Activated CD4-positive, alpha-beta T cell treated with anti-CD3 and anti-CD28 coated beads, Interleukin-2, Interleukin-4, amounts not matched to agents 100 ng/mL and 50 ng/mL, durations not matched to agents 16 hours and 8 hours (primary cell): ENCODE data around the gene FBXL7.

Experiments
- DNase-seq: peaks from one replicate; pipeline ENCODE4 v3.0.0-alpha.2; 2020; ENCODE audit warnings: low spot score

Gene FBXL7

DNA sequence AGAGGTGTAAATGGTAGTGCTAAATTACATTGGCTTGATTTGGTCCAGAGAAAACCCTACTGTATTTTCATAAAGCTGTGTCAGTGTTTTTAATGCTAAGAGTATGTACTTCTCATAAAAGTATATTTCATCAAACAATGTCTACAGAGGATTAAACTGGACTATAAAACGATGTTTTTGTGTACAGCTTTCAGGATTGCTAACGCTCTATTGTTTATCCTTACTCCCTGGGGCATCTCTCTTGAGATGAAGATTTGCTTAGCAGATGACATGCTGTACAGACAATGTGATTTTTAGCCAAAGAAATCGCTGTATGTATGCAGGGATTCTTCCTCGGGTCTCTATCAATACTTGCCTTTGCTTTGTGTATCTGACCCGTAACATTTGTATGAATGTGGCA, 216.0 kb downstream of the FBXL7 start:
- no peak for DNase-seq

DNA sequence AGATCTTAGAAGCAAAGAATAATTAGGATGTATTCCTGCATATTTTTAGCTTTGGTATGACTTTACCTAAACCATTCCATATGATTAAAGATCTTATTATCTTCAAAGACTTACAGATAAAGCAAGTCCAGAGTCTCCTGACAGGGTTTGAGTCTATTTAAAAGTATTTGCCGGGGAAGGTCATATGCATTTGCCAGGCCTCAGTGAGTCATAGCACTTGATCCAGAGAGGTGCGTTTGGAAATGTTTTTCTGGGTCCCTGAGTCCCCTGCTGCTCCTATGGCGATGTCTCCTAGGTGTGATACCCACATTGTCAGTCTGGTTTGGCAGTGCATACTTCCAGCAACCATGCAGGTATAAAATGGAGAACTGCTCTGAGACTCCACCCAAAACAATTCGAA, 217.0 kb downstream of the FBXL7 start:
- DNase-seq: no peak

DNA sequence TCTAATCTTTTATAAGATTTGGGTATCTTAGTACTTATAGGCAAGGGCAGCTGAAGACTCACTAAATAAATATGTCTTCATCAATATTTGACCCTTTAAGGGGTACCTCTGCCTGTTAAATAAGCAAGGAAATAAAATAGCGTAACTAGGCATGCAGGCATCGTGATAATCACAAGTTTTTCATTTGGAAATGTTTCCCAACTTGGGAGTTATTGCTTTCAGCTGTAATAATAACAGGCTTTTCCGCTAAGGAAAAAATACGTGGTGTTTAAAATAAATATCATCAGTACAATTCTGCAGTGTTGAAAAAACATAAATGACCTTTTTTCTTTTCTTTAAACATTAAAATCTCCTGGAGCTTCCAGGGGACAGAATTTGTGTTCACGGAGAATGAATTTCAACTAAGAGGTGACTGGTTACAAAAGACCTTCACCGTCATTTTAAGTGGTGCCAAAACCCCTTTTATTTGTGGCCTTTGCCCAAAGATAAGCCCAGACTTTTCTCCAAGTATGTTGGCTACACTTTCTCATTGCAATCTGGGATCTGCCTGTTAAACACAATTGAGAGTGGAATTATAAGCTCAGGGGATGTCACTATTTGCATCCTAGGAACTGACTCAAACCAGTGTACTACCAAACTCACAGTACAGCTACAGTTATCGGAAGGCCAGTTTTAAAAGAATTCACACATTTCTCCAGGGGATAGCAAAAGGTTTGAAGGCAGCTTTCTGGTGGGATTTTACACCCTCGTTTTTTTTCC, 218.6 kb downstream of the FBXL7 start:
- no peak for DNase-seq

DNA sequence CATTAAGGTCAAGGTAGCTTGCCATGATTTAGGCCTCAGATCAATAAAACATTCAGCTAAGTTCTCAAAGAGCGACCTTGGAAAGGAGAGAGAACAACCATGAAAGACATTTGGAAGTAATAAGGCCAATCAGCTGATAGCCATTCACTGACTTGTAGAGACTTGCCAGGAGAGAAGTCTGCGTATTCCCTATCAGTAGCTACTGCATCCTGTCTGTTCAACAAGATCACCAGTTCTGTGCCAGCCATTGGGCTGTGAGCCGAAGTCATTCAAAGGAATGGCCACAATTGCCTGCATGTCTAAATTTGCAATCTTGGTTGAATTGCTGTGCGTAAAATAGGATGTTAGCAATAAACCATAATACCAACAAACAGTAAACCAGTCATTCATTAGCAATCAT, 219.8 kb downstream of the FBXL7 start:
- no peak for DNase-seq

DNA sequence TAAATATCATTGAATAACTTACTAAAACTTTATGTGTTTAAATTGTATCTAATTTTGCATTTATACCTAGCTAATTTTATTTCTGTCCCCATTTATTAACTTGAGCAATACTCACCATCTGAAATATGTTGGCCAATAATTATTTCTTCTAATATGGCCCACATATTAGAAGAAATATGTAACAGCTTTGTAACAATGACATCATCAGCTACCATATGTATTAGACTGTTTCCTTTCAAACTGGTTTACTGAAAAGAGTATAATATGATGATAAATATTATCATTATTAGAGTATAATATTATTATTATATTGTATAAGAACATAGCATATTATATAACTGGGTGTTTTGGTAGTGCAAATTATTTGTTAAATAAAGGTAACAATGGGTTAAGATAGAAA, 220.5 kb downstream of the FBXL7 start:
- DNase-seq: no peak

DNA sequence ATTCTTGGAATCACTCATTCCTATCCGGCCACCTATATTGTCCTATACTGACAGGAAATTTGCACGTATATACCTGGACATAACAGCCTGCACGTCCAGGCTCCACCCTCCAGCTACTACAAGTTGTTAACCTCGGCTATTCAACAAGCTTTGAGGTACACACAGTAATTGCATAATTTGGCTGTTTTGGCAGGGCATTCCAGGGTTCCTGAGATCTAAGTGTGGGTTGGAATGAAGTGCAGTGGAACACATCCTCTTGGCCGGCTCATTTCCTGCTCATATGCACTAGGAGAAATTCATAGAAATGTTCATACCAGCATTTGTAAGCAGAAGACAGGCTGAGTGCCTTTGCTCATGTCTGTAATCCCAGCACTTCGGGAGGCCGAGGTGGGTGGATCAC, 222.3 kb downstream of the FBXL7 start:
- no peak for DNase-seq

DNA sequence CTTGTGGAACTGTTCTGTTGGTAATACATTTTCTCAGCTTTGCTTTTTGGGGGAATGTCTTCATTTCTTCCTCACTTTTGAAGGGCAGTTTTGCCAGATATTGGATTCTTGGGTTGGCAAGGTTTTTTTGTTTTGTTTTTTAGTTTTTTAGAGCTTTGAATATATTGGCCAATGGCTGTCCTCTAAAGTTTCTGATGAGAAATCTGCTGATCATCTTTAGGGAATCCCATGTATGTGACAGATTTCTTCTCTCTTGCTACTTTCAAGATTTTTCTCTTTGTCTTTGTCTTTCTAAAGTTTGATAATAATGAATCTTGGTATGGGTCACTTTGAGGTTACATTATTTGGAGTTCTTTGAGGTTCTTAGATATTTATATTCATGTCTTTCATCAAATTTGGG, 227.4 kb downstream of the FBXL7 start:
- DNase-seq: no peak

DNA sequence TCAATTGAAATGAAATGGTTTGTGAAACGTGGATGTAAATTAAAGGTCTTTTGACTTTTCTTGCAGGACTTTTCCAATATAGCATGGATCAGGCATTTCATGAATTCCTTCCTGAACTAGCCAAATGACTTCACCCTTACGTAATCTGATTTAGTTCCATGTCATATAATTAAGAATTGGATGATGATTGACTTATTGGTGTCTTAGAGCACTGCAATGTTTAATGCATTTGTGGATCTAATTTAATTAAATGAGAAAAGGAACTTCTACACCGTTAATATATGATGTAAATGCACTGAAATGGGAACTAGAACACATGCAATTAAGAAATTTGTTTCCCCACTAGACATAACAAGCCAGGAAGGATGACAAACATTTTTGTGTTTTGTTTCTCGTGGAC, 228.8 kb downstream of the FBXL7 start:
- no peak for DNase-seq

DNA sequence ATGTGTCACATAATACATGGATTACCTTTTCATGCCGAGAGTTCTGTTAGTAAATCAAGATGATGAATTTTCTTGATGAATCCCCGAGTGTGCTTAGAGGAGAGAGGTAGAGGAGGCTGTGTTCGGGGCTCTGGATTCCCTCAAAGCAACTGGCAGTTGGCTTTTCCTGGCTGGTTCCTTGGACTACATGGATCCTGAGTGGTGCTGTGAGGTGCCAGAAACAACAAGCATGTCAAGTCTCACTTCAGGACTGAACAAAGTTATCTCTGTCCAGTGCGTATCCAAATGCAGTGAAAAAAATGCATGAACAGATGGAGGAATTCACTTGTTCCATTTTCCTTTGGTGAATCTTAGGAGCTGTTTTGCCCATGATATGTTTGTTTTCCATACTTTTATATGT, 231.7 kb downstream of the FBXL7 start:
- DNase-seq: no peak

DNA sequence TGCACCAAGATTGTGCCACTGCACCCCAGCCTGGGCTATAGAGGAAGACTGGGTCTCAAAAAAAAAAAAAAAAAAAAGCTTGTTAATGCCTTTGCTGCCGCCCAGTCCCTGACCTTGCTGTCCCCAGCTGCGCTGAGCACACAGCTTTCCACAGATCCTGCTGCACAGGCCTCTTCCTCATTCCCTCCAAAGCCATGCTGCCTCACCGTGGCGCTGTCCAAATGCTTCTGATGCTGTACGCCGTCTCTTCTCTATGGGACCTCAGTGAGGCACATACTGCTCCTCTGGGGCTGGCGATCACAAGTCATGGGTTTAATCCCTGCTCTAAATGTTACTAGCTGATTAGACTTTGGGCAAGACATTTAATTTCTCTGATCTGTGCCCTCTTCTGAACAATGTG, 234.1 kb downstream of the FBXL7 start:
- DNase-seq: no peak

DNA sequence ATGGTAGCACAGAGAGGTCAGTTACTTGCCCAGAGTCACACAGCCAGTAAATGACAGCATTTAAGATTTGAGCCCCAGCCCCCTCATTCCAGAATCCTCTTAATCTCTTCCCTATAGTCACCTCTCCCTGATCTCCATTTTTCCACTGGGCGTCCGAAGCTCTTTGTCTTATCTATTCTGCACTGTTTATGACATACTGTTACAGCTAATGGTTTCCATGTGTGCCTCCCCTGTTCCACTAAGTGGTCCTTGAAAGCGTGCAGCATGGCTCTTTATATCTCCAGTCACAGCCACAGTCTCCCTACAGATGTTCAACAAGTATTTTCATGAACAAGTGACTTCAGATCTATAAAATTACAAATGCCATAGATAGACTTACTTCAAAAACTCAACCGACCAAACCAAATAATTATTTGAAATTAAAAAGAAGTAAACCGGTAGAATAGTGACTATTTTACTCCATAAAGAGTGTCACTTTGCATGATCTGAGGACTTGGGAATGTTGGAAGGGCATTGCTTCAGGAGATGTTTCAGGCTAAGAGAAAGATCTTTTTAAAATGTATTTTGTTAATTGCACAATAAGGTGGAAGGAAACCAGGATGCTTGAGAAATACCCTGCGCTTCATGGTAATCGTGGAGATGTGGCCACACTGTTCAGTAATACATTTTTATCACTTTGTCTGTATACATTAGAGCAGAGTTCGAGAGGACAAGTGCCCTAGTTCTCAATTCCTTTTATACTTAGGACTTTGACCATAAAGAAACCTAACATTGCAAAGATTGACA, 237.2 kb downstream of the FBXL7 start:
- no peak for DNase-seq

DNA sequence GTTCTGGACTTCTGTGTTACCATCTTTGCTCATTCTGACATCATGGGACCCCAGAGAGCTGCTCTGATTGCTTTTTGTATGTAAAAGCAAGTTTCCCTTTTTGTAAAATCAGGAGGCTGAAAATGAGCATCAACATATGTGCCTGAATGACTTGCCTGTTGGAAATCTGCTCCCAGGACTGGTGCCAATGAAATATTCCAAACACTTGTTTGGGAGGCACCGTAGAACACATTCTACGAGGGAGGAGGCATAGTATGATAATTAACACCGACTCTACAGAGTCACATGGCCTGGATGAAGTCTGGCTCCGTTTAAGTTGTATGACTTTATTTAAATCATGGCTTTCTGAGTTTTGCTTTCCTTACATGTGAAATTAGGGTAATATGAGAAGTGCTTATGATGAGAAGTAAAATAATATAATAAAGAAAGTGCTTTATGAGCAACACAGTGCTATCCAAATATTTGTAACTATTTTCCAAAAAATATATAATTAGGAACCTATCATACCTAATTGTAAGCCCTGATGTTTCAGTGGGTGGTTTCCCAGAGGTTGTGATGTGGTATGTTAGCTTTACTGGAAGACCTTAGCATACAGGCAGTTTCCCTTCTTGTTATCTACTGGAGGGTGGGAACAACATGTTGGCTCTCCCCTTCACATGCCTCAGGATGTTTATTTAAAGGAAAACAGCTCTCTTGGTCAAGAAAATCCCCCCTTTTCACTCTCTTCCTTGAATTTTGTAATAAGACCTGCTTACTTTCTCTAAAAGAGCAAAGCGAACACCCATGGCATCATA, 238.1 kb downstream of the FBXL7 start:
- DNase-seq: no peak

DNA sequence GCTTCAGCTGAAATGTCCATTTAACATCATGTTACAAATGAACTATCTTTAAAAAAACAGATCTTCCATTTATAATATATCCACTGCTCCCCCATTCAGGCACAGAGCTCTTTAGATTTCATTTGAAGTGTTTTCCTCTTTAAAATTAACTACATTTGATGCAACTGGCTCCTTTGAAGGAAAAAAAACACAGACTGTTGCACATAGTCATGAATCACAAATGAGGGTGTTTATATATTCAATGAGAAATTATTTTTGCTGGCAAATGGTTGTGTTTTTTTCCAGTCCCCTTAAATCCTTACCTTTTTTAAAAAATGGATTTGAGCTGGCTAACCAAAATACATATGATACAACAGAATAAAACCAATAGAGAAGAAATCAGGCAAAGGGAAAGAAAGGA, 240.4 kb downstream of the FBXL7 start:
- no peak for DNase-seq

DNA sequence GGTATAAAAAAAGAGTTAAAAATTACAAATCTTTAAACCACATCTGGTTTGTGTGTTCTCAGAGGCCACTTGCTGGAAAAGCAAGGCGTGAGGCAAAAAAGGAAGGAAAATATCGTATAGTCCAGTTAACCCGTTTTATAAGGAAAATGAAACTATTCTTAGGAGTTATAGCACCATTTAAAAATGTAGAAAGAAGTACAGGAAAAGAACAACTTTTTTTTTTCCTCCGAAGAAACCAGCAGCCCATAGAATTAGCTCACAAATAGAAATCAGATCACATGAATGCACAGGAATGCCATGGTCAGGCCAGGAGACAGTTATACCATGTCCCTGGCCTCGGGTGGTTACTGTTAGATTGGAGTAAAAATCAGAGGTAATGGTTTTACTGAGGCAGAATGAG, 241.6 kb downstream of the FBXL7 start:
- no peak for DNase-seq

DNA sequence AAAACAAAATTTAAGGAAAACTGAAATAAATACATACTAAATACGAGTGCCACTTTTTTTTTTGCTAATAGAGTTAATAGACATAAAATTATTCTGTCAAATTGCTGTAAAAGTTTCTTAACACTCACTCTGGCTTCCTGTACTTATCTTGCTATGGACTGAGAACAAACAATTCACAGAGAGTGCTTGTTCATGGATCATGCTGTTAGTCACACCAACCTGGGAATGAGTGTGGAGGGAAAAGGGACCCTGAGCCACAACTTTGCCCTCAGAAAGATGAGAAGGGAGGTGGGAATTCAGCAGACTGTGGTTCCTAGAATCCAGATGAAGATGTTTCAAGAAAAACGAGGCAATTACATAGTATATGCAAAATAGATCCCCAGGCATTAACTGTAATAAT, 246.9 kb downstream of the FBXL7 start:
- no peak for DNase-seq

DNA sequence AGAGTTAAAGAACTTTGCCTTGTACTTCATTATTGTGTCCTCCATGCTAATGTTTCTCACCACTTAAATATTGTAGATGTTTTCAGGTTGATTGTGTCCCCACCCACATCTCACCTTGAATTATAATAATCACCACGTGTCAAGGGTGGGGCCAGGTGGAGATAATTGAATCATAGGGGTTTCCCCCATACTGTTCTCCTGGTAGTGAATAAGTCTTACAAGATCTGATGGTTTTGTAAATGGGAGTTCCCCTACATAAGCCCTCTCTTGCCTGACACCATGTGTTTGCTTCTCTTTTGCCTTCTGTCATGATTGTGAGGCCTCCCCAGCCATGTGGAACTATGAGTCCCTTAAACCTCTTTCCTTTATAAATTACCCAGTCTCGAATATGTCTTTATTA, 248.3 kb downstream of the FBXL7 start:
- DNase-seq: no peak

DNA sequence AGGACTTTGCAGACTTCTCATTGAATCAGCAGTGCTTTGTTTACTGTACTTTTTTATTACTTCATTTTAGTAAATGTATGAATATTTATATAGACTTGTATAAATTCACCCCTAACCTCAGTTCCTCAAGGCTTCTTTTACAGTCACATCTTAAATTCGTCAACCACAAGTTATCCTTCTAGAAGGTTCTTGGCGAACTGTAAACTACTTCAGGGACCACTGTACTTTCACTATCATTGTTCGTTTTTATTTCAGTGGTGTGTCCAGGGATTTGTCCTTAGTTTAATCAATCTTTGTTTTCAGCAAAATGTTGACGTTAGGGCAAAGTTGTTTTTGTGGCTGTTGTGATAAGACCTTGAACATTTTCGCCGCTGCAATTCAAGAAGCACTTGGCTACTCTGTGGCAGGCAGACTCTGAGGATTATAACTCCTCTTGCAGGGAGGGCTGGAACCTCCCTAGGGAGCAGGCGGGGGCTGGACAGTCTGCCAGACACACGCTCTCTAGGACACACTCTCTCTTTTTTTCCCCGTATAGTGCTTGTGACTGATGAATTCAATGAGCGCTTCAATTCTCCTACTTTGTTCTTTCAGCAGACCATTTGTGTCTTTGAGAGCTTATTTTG, 252.8 kb downstream of the FBXL7 start:
- DNase-seq: no peak

DNA sequence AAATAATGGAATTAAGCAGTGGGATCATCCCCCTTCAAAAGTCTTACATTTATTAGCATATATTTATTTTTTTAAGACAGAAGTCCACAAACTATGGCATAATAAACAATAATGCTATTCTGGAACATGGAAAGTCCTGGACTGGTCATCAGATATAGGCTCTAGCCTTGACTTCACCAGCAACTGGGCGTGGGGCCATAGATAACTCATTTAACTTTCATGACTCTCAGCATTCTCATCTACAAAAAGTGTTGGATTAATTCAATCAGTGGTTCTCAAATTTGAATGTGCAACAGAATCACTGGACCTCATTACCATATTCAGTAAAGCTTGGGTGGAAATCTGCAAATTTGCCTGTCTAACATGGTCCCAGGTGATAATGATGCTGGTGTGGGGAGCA, 253.8 kb downstream of the FBXL7 start:
- DNase-seq: no peak

DNA sequence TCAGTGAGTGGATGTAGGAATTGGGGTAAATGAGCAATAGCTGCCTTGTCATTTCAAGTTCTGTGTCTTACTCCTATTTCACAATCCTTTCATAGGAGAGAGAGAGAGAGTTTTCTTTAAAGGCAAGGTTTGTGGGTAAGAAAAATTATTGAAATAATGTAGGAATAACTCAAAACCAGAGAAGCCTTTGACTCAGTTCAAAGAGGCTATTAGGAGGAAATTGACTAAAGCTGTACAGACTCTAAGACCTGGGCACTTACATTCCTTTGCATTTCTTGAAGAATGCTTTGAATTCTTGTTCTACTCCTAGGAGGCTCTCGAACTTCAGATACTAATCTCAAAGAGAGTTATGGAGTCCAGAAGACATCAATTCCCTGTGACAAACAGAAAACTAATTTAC, 257.1 kb downstream of the FBXL7 start:
- DNase-seq: no peak

DNA sequence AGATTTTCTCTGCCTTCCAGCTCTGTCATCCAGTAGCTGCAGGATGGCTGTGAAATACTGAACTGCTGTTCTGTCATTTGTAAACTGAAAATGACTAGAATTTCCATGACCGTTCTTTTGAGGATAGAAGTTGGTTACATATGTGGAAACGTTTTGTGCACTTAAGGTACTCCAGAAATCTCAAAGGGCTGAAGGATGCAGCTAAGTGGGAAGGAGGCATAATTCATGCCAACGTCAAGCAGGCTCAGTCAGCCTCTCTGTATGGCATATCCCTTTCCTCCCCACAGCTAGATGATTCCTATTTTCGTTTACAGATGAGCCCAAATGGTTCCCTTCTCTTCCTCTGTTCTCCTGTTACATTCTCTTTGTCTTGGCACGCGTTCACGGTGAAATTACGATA, 257.6 kb downstream of the FBXL7 start:
- no peak for DNase-seq

DNA sequence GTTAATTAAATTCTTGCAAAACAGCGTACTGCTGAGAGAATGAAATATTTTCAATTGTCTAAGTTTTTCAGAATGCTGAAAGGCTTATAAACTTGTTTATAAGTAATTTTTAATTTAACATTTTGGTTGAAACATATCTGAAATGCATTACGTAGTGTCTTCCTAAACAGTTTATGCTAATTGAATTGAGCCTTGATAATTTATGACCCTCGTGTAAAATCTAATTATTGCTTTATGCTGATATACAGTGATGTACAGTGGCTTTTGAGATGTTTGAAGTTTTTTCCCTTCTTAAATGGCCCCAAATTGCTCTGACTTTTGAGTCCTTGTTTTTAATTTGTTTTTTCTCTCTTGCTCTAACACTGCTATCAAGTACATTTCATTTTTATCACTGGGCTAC, 262.7 kb downstream of the FBXL7 start:
- DNase-seq: no peak

DNA sequence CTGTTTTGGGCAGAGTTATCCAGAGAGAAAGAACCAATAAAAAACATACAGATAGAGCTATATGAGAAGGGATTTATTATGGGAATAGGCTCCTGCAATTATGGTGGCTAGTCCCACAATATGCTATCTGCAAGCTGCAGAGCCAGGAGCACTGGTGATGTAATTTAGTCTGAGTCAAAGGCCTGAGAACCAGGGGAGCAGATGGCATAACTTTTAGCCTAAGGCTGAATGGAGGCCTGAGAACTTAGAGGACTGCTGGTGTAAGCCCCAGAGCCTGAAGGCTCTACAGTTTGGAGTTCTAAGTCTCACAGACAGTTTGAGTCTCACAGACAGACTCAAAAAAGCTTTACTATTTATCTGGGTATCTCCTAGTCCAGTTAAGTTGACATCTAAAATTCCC, 263.8 kb downstream of the FBXL7 start:
- no peak for DNase-seq

DNA sequence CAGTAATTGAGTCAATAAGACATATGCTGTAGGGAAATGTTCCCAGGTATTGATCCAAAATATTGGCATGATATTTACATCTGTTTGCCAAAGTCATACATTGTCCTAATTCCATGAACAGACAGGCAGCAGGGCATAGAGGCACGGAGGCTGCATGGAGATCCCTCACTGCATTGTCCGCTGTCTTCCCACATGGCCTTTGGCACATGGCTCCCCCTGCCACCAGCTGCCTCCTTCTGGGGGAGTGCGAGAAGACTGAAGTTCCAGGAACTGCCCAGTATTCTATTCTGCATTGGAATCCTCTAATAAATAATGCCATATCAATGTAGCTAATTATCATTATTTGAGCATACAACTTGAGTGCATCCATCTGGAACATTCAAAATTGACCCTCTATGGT, 269.0 kb downstream of the FBXL7 start:
- DNase-seq: no peak
